Cardiac muscle cell (in vitro differentiated cells and primary cell): Measurements from ENCODE around the gene MCM10. TPM values are rescaled to one million over a fixed set of nuclear protein-coding genes. Genes with fewer than 3 reads are reported as not detected.

Experiments
- DNase-seq, 2 donors: peaks; one replicate each; pipeline versions ENCODE4 v3.0.0 to v3.0.0-alpha.2; 2010 to 2017; ENCODE audit warnings: low read depth in 1 of 2, low spot score in 1 of 2
- H3K27ac ChIP-seq: fragments of 200-600 bp; sonication (generic); 2 replicates; pipeline ENCODE4 v1.5.1; 2016
- H3K27me3 ChIP-seq: fragments of 200-600 bp; sonication (generic); 2 replicates; pipeline ENCODE4 v1.6.0; 2016; ENCODE audit warnings: control low read depth
- H3K36me3 ChIP-seq: fragments of 200-600 bp; sonication (generic); 2 replicates; pipeline ENCODE4 v1.5.1; 2016; ENCODE audit warnings: control low read depth
- H3K4me1 ChIP-seq: fragments of 200-600 bp; sonication (generic); 2 replicates; pipeline ENCODE4 v1.8.1; 2017; ENCODE audit warnings: low read depth, mild to moderate bottlenecking, mixed run types
- H3K4me3 ChIP-seq: fragments of 200-600 bp; sonication (generic); 2 replicates; pipeline ENCODE4 v1.5.1; 2016; ENCODE audit warnings: mild to moderate bottlenecking
- H3K9me3 ChIP-seq: fragments of 200-600 bp; sonication (generic); 2 replicates; pipeline ENCODE4 v1.5.1; 2017; ENCODE audit warnings: low read depth, mild to moderate bottlenecking, control low read depth
- polyA plus RNA-seq: library from polyadenylated mRNA; unstranded; fragments of >200 nt; fragmentation: Nextera tagmentation; extraction: Ambion mirVana; gene quantifications from 2 replicates; pipeline ENCODE4 v1.2.1, GENCODE V29; 2016
- total RNA-seq: library from RNA; depleted of rRNA; stranded (reverse); fragments of >200 nt; gene quantifications from 2 replicates; pipeline ENCODE4 v1.2.3, GENCODE V29; 2016
- TF ChIP-seq, protein P1 (sequence below): IDR thresholded peaks from 2 replicates; pipeline ENCODE4 v1.5.1; 2012; ENCODE audit warnings: low read depth, mild to moderate bottlenecking, low read length

The MCM10 gene
- total and polyA plus RNA-seq, 2 experiments from 2014 or later = 3.9 to 10.0 TPM

DNA sequence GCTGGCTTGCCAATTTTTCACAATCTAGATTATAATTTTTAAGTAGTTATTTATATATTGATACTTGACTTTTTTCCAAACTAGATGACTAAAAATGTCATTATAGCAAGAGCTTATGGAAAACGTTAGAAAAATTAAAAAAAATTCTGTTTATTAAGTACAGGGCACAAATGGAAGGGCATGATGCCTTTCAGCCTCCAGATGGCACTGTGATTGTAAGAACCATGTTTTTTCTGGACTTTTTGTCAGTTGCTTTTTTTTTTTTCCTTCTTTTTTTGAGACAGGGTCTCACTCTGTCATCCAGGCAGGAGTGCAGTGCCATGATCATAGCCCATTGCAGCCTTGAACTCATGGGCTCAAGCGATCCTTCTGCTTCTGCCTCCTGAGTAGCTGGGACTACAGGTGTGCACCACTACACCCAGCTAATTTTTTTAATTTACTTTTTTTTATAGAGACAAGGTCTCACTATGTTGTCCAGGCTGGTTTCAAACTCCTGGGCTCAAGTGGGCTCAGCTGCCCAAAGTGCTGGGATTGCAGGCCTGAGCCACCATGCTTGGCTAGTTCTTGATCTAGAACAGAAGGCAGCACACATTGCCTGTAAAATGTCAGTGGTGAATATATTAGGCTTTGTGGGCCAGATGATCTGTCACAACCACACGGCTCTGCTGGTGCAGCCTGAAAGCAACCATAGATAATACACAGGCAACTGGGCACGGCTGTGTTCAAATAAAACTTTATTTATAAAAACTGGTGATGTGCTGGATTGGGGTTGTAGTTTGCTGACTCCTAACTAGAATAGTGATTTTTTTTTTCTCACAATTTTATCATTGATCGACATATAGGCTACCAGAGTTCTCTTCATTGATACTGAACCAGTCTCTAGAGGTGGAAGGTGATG is 45.4 kb downstream of the MCM10 start:
- no peaks in the 10 kb centered on the region for H3K27me3 ChIP-seq
- DNase-seq = peak; percentile 10 to 73
- H3K27ac ChIP-seq = no peak overlapping the region
- no peaks in the 10 kb centered on the region for H3K9me3 ChIP-seq
- no peaks in the 10 kb centered on the region for H3K4me1 ChIP-seq
- H3K36me3 ChIP-seq = no peaks in the 10 kb centered on the region
- TF ChIP-seq, protein P1, sequence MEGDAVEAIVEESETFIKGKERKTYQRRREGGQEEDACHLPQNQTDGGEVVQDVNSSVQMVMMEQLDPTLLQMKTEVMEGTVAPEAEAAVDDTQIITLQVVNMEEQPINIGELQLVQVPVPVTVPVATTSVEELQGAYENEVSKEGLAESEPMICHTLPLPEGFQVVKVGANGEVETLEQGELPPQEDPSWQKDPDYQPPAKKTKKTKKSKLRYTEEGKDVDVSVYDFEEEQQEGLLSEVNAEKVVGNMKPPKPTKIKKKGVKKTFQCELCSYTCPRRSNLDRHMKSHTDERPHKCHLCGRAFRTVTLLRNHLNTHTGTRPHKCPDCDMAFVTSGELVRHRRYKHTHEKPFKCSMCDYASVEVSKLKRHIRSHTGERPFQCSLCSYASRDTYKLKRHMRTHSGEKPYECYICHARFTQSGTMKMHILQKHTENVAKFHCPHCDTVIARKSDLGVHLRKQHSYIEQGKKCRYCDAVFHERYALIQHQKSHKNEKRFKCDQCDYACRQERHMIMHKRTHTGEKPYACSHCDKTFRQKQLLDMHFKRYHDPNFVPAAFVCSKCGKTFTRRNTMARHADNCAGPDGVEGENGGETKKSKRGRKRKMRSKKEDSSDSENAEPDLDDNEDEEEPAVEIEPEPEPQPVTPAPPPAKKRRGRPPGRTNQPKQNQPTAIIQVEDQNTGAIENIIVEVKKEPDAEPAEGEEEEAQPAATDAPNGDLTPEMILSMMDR = peak; percentile 65
- no peak overlapping the region for H3K4me3 ChIP-seq

DNA sequence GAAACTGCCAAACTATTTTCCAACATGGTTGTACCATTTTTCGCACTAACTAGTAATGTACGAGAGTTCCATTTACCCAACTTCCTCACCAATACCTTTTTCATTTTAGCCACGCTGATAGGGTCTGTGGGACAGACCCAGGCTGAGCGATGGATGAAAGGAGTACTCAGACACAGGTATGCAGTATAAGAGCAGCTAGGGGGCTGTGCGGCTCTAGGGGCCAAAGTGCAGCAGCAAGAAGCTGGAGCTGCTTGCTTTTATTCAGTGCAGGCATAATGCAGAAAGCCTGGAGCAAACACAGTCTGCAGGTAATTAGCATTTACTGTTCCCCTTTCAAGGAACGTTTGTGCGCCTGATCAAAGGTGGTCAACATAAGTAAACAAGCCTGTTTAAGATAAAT is 51.8 kb downstream of the MCM10 start:
- no peaks in the 10 kb centered on the region for H3K27me3 ChIP-seq
- H3K4me3 ChIP-seq = no peak overlapping the region
- H3K27ac ChIP-seq = no peak overlapping the region
- H3K9me3 ChIP-seq = no peaks in the 10 kb centered on the region
- H3K36me3 ChIP-seq = no peaks in the 10 kb centered on the region
- H3K4me1 ChIP-seq = no peaks in the 10 kb centered on the region
- TF ChIP-seq, protein P1 = no peak
- DNase-seq = no peak

DNA sequence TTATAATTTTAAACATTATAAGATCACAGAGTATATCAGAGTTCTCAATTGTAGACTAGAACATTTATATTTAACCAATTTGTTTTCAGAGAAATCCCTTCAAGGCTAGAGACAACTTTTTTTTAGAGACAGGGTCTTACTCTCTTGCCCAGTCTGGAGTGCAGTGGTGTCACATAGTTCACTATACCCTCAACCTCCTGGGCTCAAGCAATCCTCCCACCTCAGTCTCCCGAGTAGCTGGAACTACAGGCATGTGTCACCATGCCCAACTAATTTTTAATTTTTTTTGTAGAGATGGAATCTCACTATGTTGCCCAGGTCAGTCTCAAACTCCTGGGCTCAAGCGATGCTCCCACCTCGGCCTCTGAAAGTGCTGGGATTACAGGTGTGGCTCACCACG is 57.5 kb downstream of the MCM10 start:
- TF ChIP-seq, protein P1 = no peak
- Histone ChIP-seq H3K4me1 (no peaks in the 10 kb centered on the region), H3K9me3 (no peaks in the 10 kb centered on the region), H3K27me3 (no peaks in the 10 kb centered on the region), H3K4me3 (no peak overlapping the region), H3K27ac (no peak overlapping the region), H3K36me3 (no peaks in the 10 kb centered on the region)
- no peak for DNase-seq

DNA sequence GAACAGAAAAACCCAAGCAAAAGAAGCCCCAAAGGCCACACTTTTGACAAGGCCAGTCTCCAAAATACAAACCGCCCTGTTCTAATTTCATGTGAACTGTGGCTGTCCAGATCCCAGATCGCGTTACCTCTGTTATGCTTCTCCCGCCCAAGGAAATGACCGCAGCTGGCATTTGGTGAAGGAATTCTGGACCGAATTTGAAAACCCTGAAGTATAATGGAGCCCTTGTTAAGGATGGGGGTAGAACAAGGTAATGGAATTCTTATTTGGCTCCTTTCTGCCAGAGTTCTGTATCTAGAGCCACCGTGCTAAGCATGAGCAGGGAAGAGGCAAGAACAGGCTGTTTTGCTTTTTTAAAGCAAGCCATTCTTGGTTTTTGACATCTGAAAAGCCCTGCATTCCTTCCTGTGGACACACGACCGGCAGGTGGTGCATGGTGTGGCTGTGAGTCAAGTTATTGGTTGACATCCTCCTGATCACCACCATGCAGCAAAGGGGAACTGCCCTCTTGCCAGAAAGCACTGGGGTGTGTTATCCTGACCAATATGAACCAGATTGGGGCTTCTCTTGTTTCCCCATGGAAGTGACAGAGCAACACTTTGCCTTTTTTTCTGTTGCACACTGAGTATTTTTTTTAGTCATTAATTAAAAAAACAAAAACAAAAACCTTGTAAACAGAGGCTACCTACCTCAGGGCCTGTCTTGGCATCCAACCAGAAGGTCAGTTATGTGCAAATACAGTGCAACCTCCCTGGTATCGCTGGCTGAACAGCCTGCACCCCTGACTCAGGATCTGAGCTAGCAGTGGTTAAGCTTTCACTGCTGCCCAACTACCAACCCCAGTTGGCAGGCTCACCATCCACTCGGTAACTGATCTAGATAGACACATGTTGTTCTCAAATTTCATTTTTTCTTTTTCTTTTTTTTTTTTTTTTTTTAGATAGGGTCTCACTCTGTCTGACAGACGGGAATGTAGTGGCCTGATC is 58.6 kb downstream of the MCM10 start:
- Histone ChIP-seq H3K9me3 (no peaks in the 10 kb centered on the region), H3K27me3 (no peaks in the 10 kb centered on the region), H3K27ac (no peak overlapping the region), H3K4me1 (no peaks in the 10 kb centered on the region), H3K4me3 (no peak overlapping the region), H3K36me3 (no peaks in the 10 kb centered on the region)
- DNase-seq = peak in 1 of 2 donors; percentile 15
- TF ChIP-seq, protein P1 = no peak

DNA sequence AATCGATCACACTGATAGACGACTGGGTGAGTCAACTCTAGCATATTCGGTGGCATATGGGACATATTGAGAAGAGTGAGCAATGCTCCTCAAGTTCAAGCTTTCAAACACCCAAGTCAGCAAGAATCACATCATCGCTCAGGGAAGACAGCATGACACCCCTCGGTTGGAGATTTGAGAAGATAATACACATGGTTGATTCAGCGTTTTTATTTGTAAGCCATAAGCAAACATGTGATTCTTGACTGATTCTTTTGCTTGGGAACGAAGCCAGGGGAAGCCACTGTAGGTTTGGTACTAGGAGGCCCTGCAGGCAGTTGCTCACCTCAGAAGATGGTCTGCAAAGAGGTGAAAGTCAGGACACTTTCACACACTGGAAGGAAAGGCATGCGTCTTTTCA is 60.2 kb downstream of the MCM10 start:
- no peaks in the 10 kb centered on the region for H3K9me3 ChIP-seq
- H3K4me1 ChIP-seq = no peaks in the 10 kb centered on the region
- H3K4me3 ChIP-seq = no peak overlapping the region
- no peaks in the 10 kb centered on the region for H3K36me3 ChIP-seq
- TF ChIP-seq, protein P1 = no peak
- DNase-seq = no peak
- H3K27ac ChIP-seq = no peak overlapping the region
- H3K27me3 ChIP-seq = no peaks in the 10 kb centered on the region
